DOHH2 (cell line): ENCODE measurements around the gene MYL12A.

Experiments
- CTCF ChIP-seq: fragments of 200-600 bp; sonication (generic); IDR thresholded peaks from one replicate; pipeline ENCODE4 v1.5.1; 2014; ENCODE audit warnings: antibody characterized with exemption, mild to moderate bottlenecking, low read depth, low read length; ENCODE audit not compliant: poor library complexity, severe bottlenecking
- EZH2phosphoT487 ChIP-seq: fragments of 200-600 bp; sonication (generic); IDR thresholded peaks from 2 replicates; pipeline ENCODE4 v1.6.1; 2017; ENCODE audit warnings: borderline replicate concordance, mild to moderate bottlenecking, antibody characterized with exemption, low read length, moderate library complexity, mixed read lengths

- TF ChIP-seq CTCF (no peak), EZH2phosphoT487 (no peak)
These were observed 26.1 kb upstream of the MYL12A start for GRCh38 chr18:3221496-3221895.
